ENCODE results near the gene CADPS2. TPM values are rescaled to one million over a fixed set of nuclear protein-coding genes. Genes with fewer than 3 reads are reported as not detected.

The CADPS2 gene
- total RNA-seq, 6 donors from 2014 or later: 33.3 to 74.7 (median 45.7) TPM

- no peak for ATAC-seq (ENCODE audit: low FRiP score in 2 of 2)
- no peaks in the 10 kb centered on the region for H3K36me3 ChIP-seq
- 66 to 82% methylated on average over 1 of the region's 1 CpG for WGBS, 2 donors
- no peak overlapping the region for H3K4me3 ChIP-seq
- H3K4me1 ChIP-seq: no peaks in the 10 kb centered on the region
- DNase-seq: no peak
- H3K9me3 ChIP-seq: no peaks in the 10 kb centered on the region
- no peak for TF ChIP-seq POLR2A (IDR thresholded peaks at IDR 0.05)
- TF ChIP-seq POLR2AphosphoS5 (IDR thresholded peaks at IDR 0.05): no peak
- no peak for TF ChIP-seq EP300 (IDR thresholded peaks at IDR 0.05)
- no peaks in the 10 kb centered on the region for H3K27me3 ChIP-seq
- H3K27ac ChIP-seq: no peak overlapping the region
These were observed 460.5 kb downstream of the CADPS2 start for GRCh38 chr7:122425731-122426130.

- ATAC-seq (ENCODE audit: low FRiP score in 2 of 2) (no peak), DNase-seq (no peak)
These were observed 462.7 kb downstream of the CADPS2 start for GRCh38 chr7:122423591-122423990.

GRCh38 chr7:122416336-122416735 lies 469.9 kb downstream of the CADPS2 start:
- H3K4me3 ChIP-seq: no peak overlapping the region
- 72 to 83% methylated on average over 2 of the region's 2 CpGs for WGBS, 2 donors
- no peak overlapping the region for H3K27ac ChIP-seq
- no peak for TF ChIP-seq EP300 (IDR thresholded peaks at IDR 0.05)
- TF ChIP-seq POLR2AphosphoS5 (IDR thresholded peaks at IDR 0.05): no peak
- TF ChIP-seq POLR2A (IDR thresholded peaks at IDR 0.05): no peak
- TF ChIP-seq CTCF (IDR thresholded peaks at IDR 0.05): no peak
- H3K9me3 ChIP-seq: no peaks in the 10 kb centered on the region
- no peaks in the 10 kb centered on the region for H3K27me3 ChIP-seq
- ATAC-seq (ENCODE audit: low FRiP score in 2 of 2): no peak
- H3K4me1 ChIP-seq: peaks cover 0 to 4% (median 0%) of the 10 kb centered on the region in 4 donors
- H3K36me3 ChIP-seq: peaks cover 0 to 4% (median 0%) of the 10 kb centered on the region in 4 donors
- no peak for DNase-seq

More at GRCh38 chr7:122423591-122423990, 462.7 kb downstream of the CADPS2 start:
- WGBS, 2 donors: 86 to 93% methylated on average over 4 of the region's 4 CpGs
- H3K9me3 ChIP-seq: no peaks in the 10 kb centered on the region
- no peak overlapping the region for H3K27ac ChIP-seq
- no peaks in the 10 kb centered on the region for H3K4me1 ChIP-seq
- no peaks in the 10 kb centered on the region for H3K27me3 ChIP-seq
- H3K36me3 ChIP-seq: no peaks in the 10 kb centered on the region
- H3K4me3 ChIP-seq: no peak overlapping the region
- no peak for TF ChIP-seq POLR2AphosphoS5 (IDR thresholded peaks at IDR 0.05)
- no peak for TF ChIP-seq CTCF (IDR thresholded peaks at IDR 0.05)
- TF ChIP-seq EP300 (IDR thresholded peaks at IDR 0.05): no peak
- no peak for TF ChIP-seq POLR2A (IDR thresholded peaks at IDR 0.05)

- TF ChIP-seq CTCF (IDR thresholded peaks at IDR 0.05) (no peak), POLR2A (IDR thresholded peaks at IDR 0.05) (no peak), POLR2AphosphoS5 (IDR thresholded peaks at IDR 0.05) (no peak), EP300 (IDR thresholded peaks at IDR 0.05) (no peak)
- Histone ChIP-seq H3K4me3 (no peak overlapping the region), H3K27ac (no peak overlapping the region), H3K36me3 (peaks cover 0 to 4% (median 0%) of the 10 kb centered on the region in 4 donors), H3K27me3 (no peaks in the 10 kb centered on the region), H3K9me3 (no peaks in the 10 kb centered on the region), H3K4me1 (peaks cover 0 to 4% (median 0%) of the 10 kb centered on the region in 4 donors)
- ATAC-seq (ENCODE audit: low FRiP score in 2 of 2) (no peak), DNase-seq (no peak)
- 61 to 64% methylated on average over 1 of the region's 1 CpG for WGBS, 2 donors
These were observed 470.8 kb downstream of the CADPS2 start for GRCh38 chr7:122415510-122415909.

GRCh38 chr7:122413339-122413738 lies 472.9 kb downstream of the CADPS2 start:
- ATAC-seq (ENCODE audit: low FRiP score in 2 of 2) (no peak), DNase-seq (no peak)
- Histone ChIP-seq H3K4me3 (no peak overlapping the region), H3K27ac (no peak overlapping the region), H3K36me3 (peaks cover 0 to 4% (median 0%) of the 10 kb centered on the region in 4 donors), H3K27me3 (no peaks in the 10 kb centered on the region), H3K9me3 (no peaks in the 10 kb centered on the region), H3K4me1 (peaks cover 0 to 4% (median 0%) of the 10 kb centered on the region in 4 donors)
- TF ChIP-seq POLR2A (IDR thresholded peaks at IDR 0.05) (no peak), EP300 (IDR thresholded peaks at IDR 0.05) (no peak), CTCF (IDR thresholded peaks at IDR 0.05) (no peak), POLR2AphosphoS5 (IDR thresholded peaks at IDR 0.05) (no peak)
- WGBS, 2 donors: 56 to 59% methylated on average over 1 of the region's 1 CpG
